ENCODE measurements around the gene TSC1.

GRCh38 chr9:132989414-132989996 lies 45.1 kb upstream of the TSC1 start:
- no peak for TF ChIP-seq POLR2A (IDR thresholded peaks at IDR 0.05)
- TF ChIP-seq, protein P1, sequence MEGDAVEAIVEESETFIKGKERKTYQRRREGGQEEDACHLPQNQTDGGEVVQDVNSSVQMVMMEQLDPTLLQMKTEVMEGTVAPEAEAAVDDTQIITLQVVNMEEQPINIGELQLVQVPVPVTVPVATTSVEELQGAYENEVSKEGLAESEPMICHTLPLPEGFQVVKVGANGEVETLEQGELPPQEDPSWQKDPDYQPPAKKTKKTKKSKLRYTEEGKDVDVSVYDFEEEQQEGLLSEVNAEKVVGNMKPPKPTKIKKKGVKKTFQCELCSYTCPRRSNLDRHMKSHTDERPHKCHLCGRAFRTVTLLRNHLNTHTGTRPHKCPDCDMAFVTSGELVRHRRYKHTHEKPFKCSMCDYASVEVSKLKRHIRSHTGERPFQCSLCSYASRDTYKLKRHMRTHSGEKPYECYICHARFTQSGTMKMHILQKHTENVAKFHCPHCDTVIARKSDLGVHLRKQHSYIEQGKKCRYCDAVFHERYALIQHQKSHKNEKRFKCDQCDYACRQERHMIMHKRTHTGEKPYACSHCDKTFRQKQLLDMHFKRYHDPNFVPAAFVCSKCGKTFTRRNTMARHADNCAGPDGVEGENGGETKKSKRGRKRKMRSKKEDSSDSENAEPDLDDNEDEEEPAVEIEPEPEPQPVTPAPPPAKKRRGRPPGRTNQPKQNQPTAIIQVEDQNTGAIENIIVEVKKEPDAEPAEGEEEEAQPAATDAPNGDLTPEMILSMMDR (IDR thresholded peaks at IDR 0.05), result no peak

All from transverse colon (tissue), 3 donors.